NOMO-1 treated with DMSO at 0.1 percent for 48 hours (cell line): ENCODE measurements around the gene EXPH5.
A peak's percentile ranks its signal among the peaks of the same experiment; 100 is the strongest.

Experiments
- DNase-seq: peaks from one replicate; lab custom pipeline; 2025; ENCODE audit not compliant: unreplicated experiment; lab: John Stamatoyannopoulos, UW

EXPH5 gene

DNA sequence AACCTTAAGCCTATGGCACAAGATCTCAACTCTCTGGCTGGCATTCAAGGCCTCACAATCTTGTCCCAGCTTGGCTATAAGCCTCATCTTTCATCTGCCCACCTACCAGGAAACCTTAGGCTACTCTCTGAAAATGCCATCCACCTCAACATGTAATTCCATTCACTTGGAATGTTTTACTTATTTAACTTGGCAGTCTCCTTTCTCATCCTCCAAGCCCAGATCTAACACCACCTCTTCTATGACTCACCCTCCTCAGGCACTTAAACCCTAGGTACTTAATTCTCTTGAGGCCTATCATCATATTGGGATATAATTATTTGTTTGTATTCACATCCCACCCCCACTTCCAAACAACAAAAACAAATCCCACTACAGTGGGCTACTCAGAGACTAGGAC, 110.4 kb downstream of the EXPH5 start:
- DNase-seq = no peak

DNA sequence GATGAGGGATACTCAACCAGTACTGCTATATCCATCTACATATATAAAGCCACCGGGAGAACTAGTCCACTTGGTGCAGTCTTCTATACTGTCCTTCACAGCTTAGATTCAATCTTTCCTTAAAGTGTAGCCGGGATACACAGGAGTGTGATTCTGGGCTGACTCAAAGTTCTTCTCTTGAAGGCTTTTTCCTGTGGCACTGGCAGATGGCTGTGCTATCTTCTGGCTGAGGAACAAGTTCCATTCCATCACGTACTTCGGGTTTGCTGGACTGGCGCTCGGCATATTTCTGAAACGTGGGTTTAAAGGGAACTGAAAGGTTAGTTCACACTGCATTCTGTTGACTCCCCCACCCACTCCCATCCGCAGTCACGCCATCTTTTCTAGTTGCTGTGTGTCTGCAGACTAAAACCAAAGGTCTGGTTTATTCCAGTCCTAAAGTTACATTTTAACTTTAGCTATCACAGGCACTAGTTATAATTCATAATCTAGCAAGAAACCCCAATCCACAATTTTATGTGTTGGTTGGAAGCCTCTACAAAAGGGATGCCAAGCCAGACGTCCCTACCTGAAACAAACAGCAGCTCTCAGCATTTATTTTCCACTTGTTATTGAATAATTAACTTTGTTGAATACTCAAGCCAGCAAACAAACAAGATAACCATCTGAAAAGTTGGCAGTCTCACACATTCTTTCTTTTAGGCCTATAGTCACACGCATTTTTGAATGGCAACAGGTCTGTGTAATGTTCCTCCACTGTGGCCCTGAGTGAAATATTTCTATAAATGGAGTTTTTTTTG, 118.7 kb downstream of the EXPH5 start:
- no peak for DNase-seq

DNA sequence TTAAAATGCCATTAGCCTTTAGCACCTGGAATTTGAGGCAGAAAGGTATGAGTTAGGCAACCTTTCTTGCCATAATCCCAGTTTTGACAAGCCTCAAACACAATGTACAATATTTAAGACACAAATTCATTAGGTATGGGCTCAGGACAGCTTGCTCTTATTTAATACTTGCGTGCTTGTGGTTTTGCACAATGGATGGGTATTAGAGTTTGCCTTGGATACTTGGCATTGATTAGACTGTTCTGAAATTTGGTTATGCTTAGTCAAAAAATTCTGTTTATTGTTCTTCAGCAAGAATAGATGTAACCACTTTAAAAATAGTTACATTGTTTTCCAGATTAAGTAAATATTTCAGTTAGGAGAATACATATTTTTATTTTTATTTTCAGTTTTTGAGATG, 120.9 kb downstream of the EXPH5 start:
- DNase-seq = no peak

DNA sequence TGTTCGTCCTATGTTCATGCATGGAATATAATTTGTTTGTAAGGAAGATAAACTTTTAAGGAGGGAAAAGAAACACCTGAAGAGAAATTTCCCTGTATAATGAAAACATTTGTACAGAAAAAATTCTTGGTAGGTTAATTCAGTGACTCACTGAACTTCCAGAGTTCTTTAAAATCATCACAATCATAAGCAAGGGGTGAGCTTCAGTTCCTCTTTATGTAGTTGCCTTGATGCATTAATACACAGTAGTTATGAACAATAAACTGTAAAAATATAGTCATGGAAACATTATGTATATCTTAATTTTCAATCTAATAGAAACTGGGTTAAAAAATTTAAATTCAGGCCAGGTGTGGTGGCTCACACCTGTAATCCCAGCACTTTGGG, 125.1 kb downstream of the EXPH5 start:
- DNase-seq = peak; percentile 55

DNA sequence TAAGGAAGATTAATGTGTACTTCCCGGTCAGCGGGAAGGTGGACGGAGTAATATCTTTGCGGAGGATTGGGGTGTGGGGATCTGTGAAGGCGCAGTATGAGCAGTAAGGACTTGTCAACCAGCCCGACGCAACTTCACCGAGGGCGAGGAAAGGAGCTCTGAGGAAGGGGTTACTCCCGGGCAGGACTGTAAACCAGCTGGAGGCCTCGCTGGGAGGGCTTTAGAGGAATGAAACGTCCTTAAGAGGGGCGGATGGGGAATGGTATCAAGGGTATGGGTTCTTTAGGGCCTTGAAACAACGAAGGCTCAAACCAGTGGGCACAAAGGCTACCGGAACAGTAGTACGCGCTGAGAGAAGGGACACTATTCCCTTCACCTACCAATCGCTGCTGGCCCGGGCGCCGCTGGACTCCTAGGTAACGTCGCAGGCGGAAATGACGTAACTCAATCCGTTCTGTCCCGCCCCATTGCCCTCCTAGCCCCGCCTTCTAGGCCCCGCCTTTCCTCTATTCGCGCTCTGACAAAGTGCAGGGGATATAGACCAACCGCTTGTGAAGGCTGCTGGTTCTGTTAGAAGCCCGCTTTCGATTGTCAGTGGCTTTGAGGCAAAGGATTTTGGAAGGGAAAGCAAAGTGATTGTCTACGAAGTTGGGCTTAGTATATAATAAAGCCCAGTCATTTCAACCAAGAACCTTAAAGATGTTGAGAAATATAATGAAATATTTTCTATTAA, 126.3 kb downstream of the EXPH5 start, which contains the start of gene C11orf65:
Gene C11orf65, minus strand, starts transcription at position 439 of the 733 bp plus-strand sequence. CDS start 5,970 bp downstream, outside the sequence.
- DNase-seq = peak; percentile 95

DNA sequence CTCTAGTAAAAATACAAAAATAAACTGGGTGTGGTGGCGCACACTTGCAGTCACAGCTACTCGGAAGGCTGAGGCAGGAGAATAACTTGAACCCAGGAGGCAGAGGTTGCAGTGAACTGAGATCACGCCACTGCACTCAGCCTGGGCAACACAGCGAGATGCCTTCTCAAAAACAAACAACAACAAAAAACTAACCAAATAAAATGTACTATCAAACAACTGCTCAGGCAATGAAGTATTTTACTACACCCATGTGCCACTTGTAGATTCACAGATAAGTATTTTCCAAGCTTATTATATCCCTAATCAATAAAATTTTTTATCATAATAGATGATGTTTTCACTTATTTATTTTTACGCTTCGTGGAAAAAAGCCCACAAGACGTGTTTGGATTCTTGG, 127.2 kb downstream of the EXPH5 start:
- DNase-seq = no peak
